ENCODE data around the gene OPA1. TPM values are rescaled to one million over a fixed set of nuclear protein-coding genes. Genes with fewer than 3 reads are reported as not detected.

Gene OPA1
- total and polyA plus RNA-seq, 2 of the 13 experiments (the other 11 are each of a cell fraction or from before 2014, with no cell fraction given), result 26.7 to 78.5 TPM

GRCh38 chr3:193589616-193590015 is 3.4 kb upstream of the OPA1 start:
- Histone ChIP-seq H3K9me3 (ENCODE audit: low read length) (no peaks in the 10 kb centered on the region), H3K27ac (ENCODE audit: extremely low read length, insufficient read depth, low read length) (no peak overlapping the region), H3K27me3 (ENCODE audit: control insufficient read depth in 1 of 2, insufficient read depth in 2 of 2, low read length in 2 of 2) (peaks cover 0 to 5% of the 10 kb centered on the region in 2 experiments; a peak in 1 of 5 replicates), H3K79me2 (ENCODE audit: insufficient read depth, low read length) (peaks cover 13% of the 10 kb centered on the region), H2AFZ (ENCODE audit: low read length) (no peak overlapping the region), H3K4me3 (replicated peaks in 1 of 3; ENCODE audit: insufficient read depth in 1 of 3, low read depth in 2 of 3, low read length in 3 of 3) (no peak overlapping the region), H4K20me1 (ENCODE audit: insufficient read depth, low read length) (no peaks in the 10 kb centered on the region), H3K4me2 (ENCODE audit: low read depth, low read length) (no peak overlapping the region), H3K4me1 (ENCODE audit: insufficient read depth, low read length) (peaks cover 22% of the 10 kb centered on the region), H3K36me3 (replicated peaks in 1 of 2; ENCODE audit: control insufficient read depth in 1 of 2, insufficient read depth in 2 of 2, low read length in 2 of 2) (no peaks in the 10 kb centered on the region), H3K9ac (ENCODE audit: insufficient read depth, low read depth, low read length) (no peak overlapping the region)
- ATAC-seq (no peak), FAIRE-seq (no peak), DNase-seq (ENCODE audit: low spot score) (no peak)
- in situ Hi-C loops (cut with HindIII; ENCODE audit: extremely low pct_ligation_motif_present, low pct_unique_long_range_greater_than_20kb) (loop anchor here (25.0 kb wide), 1 partner anchor 677 kb away; the partner anchor contains the start of gene MB21D2), intact Hi-C loops (cut with micrococcal nuclease; ENCODE audit: unreplicated experiment) (loop anchor here (10.0 kb wide), 2 partner anchors 545 to 695 kb away; partner anchors contain the start of gene HES1)
- TF ChIP-seq PAX8 (CRISPR knock-in tag; IDR thresholded peaks at IDR 0.05; ENCODE audit: borderline replicate concordance) (no peak), ZNF501 (CRISPR knock-in tag; IDR thresholded peaks at IDR 0.05) (no peak), ZFP82 (CRISPR knock-in tag; IDR thresholded peaks at IDR 0.05; ENCODE audit: borderline replicate concordance) (no peak), JUND (CRISPR knock-in tag; IDR thresholded peaks at IDR 0.05) (no peak), ZFP36L2 (CRISPR knock-in tag; IDR thresholded peaks at IDR 0.05) (no peak), RFX5 (IDR thresholded peaks at IDR 0.05; ENCODE audit: low read depth, low read length) (no peak), NFRKB (IDR thresholded peaks at IDR 0.05) (no peak), KDM2A (CRISPR knock-in tag; IDR thresholded peaks at IDR 0.05; ENCODE audit: borderline replicate concordance, low read depth) (no peak), ZNF7 (CRISPR knock-in tag; IDR thresholded peaks at IDR 0.05) (no peak)
- ChIA-PET POLR2A (no interaction called here), CTCF (ENCODE audit: low intra/inter-chr PET ratio, low total read pairs) (no interaction called here)
- BruUV-seq (replicated peaks), result no TSS peak
- WGBS (ENCODE audit: low lambda C conversion rate), result 11% methylated on average over 1 of the region's 1 CpG
